GM12891 (cell line): ENCODE data around the gene SLC16A11.
"Not testable (repeated sequence)": the region's sequence is repeated elsewhere in the genome, so short reads cannot be mapped to it uniquely, and the experiment has no call there.

Source experiments
- DNase-seq: peaks from one replicate; pipeline ENCODE4 v3.0.0; 2011; ENCODE audit warnings: low spot score; ENCODE audit not compliant: insufficient read length
- FAIRE-seq: peaks from 2 replicates; lab custom pipeline; 2011; peaks lifted over from hg19 to GRCh38; lab: Jason Lieb, UNC
- PAX5 ChIP-seq: IDR thresholded peaks from 2 replicates; pipeline ENCODE4 v1.6.1; 2011; ENCODE audit warnings: low read length, moderate library complexity, mild to moderate bottlenecking; ENCODE audit not compliant: insufficient read depth, severe bottlenecking
- POLR2A ChIP-seq: IDR thresholded peaks from 2 replicates; pipeline ENCODE4 v1.6.1; 2011; ENCODE audit warnings: low read depth, low read length, control low read depth
- POLR2AphosphoS5 ChIP-seq: IDR thresholded peaks from 2 replicates; pipeline ENCODE4 v1.6.1; 2011; ENCODE audit warnings: low read depth, low read length, control low read depth
- POU2F2 ChIP-seq: IDR thresholded peaks from 2 replicates; pipeline ENCODE4 v1.6.1; 2011; ENCODE audit warnings: low read depth, mild to moderate bottlenecking, control low read depth, low read length, moderate library complexity
- SPI1 ChIP-seq: IDR thresholded peaks from 2 replicates; pipeline ENCODE4 v1.6.1; 2011; ENCODE audit warnings: low read depth, low read length, control low read depth
- TAF1 ChIP-seq: IDR thresholded peaks from 2 replicates; pipeline ENCODE4 v1.6.1; 2011; ENCODE audit warnings: low read depth, low read length, control low read depth

SLC16A11 gene

GRCh38 chr17:6996256-6997011, 47.5 kb downstream of the SLC16A11 start:
- no peak for TF ChIP-seq POU2F2
- no peak for TF ChIP-seq POLR2A
- no peak for TF ChIP-seq TAF1
- TF ChIP-seq POLR2AphosphoS5 = no peak
- TF ChIP-seq SPI1 = no peak
- no peak for TF ChIP-seq PAX5
- no peak for DNase-seq

DNA sequence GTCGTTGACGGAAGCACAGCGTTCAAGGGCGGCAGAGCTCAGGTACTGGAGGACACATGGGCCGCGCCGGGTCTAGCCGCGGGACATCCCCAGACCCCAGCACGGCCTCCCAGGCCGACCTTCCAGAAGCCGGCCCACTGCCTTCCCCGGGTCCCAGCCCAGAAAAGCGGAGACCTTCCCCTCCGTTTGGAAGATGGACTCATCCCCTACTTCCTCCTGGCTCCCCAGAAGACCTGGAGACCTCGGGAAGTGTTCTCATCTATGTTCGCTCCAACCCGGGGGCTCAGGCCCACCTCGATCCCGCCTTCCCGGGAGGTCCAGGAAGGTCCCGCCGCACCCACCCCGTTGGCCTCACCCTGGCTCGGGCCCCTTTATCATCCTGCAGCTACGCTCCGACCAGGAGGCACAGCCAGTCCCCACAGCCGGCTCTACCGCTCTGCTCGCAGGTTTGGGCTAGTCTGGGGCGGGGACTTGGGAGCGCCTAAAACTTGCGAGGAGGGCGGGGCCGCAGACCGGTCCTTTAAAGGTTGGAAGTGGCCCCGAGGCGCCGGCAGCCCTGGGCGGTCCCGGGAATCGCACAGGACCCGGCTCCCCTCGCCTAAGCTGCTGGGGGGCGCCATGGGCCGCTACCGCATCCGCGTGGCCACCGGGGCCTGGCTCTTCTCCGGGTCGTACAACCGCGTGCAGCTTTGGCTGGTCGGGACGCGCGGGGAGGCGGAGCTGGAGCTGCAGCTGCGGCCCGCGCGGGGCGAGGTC, 48.2 kb downstream of the SLC16A11 start, which contains the start of gene ALOX12:
Gene ALOX12 (plus strand): TSS at position 550 of the 756 bp plus-strand sequence. CDS start 69 bp downstream, at position 619.
- DNase-seq (no peak), FAIRE-seq (no peak)
- no peak for TF ChIP-seq TAF1
- TF ChIP-seq SPI1 = no peak
- no peak for TF ChIP-seq POLR2A
- TF ChIP-seq POLR2AphosphoS5 = no peak
- TF ChIP-seq POU2F2 = no peak
- TF ChIP-seq PAX5 = no peak

More at GRCh38 chr17:6996256-6997011, 47.5 kb downstream of the SLC16A11 start:
- FAIRE-seq = no peak

GRCh38 chr17:6994666-6995256, 49.1 kb downstream of the SLC16A11 start:
- DNase-seq (no peak), FAIRE-seq (no peak)
- no peak for TF ChIP-seq POU2F2
- TF ChIP-seq PAX5 = no peak

DNA sequence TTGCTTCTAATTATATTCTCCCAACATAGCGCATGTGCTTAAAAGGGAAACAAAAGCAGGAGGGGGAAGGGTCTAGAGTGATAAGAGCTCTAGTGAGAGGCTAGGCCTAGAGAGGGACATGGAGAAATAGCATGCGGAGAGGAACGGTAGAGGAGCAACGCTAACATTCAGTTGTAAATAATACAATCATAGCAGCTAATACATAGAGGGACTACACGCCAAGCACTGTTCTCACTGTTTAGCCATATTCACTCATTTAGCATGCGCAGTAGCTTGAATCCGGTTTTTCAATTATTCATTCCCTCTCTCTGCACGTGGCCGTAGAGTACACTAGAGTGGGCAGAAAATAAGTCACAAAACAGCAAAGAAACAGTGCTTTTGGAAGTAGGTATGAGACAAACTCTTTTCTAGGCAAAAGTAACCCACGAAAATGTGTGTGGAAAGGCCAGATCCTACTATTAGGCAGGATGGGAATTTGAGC, 49.7 kb downstream of the SLC16A11 start:
- TF ChIP-seq POLR2AphosphoS5 = no peak
- FAIRE-seq (no peak), DNase-seq (no peak)

DNA sequence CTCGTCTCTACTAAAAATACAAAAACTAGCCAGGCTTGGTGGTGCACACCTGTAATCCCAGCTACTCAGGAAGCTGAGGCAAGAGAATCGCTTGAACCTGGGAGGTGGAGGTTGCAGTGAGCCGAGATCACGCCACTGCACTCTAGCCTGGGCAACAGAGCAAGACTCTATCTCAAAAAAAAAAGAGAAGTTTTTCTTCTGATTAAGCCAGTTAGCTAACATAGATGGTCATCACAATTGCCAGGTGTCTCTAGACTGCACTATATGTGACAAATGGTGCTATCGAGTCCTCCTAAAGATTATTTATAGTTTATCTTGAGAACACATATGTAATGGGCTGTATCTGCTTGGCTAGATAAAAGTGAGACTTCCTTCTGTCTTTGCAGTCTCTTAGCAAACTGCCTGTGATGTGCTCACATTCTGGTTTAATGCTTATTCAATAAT, 50.3 kb downstream of the SLC16A11 start:
- not testable (repeated sequence) for FAIRE-seq, DNase-seq
